GM23338 (cell line): ENCODE data around the gene STAMBPL1.

Source experiments
- CREB1 ChIP-seq: fragments of 250-450 bp; sonication (Bioruptor Pico); IDR thresholded peaks from 2 replicates; pipeline ENCODE4 v1.5.0; 2020; ENCODE audit warnings: low read depth, mild to moderate bottlenecking, moderate library complexity
- CTCF ChIP-seq, 2 experiments: fragments of 200-600 bp in 1 of 2; sonication (generic) in 1 of 2; conservative IDR thresholded peaks; 2 replicates each; pipeline versions ENCODE4 v1.5.1 to v1.6.1; 2016 to 2017; ENCODE audit warnings: antibody characterized with exemption in 2 of 2, low read depth in 2 of 2, mild to moderate bottlenecking in 2 of 2, moderate library complexity in 1 of 2
- ETS1 ChIP-seq: IDR thresholded peaks from 2 replicates; pipeline ENCODE4 v1.6.1; 2016; ENCODE audit warnings: antibody characterized with exemption
- EZH2 ChIP-seq: fragments of 200-600 bp; sonication (generic); IDR thresholded peaks from one replicate; pipeline ENCODE4 v1.8.0; 2017; ENCODE audit warnings: antibody characterized with exemption, mild to moderate bottlenecking, low read depth; ENCODE audit not compliant: unreplicated experiment
- EZH2phosphoT487 ChIP-seq: fragments of 200-600 bp; sonication (generic); IDR thresholded peaks from one replicate; pipeline ENCODE4 v1.8.1; 2018; ENCODE audit warnings: antibody characterized with exemption; ENCODE audit not compliant: unreplicated experiment
- JUNB ChIP-seq: IDR thresholded peaks from one replicate; pipeline ENCODE4 v1.6.1; 2016; ENCODE audit warnings: antibody characterized with exemption; ENCODE audit not compliant: unreplicated experiment
- NANOG ChIP-seq: IDR thresholded peaks from 2 replicates; pipeline ENCODE4 v1.6.1; 2016; ENCODE audit warnings: antibody characterized with exemption, borderline replicate concordance
- POLR2AphosphoS5 ChIP-seq: IDR thresholded peaks from 2 replicates; pipeline ENCODE4 v1.6.1; 2016; ENCODE audit warnings: antibody characterized with exemption, low read depth
- REST ChIP-seq: IDR thresholded peaks from one replicate; pipeline ENCODE4 v1.6.1; 2018; ENCODE audit warnings: antibody characterized with exemption; ENCODE audit not compliant: unreplicated experiment
- STAT1 ChIP-seq: IDR thresholded peaks from one replicate; pipeline ENCODE4 v1.6.1; 2016; ENCODE audit warnings: antibody characterized with exemption; ENCODE audit not compliant: unreplicated experiment
- ZNF114 ChIP-seq: fragments of 250-450 bp; sonication (Bioruptor Pico); IDR thresholded peaks from 2 replicates; pipeline ENCODE4 v1.5.0; 2020; ENCODE audit warnings: mild to moderate bottlenecking, moderate library complexity
- ZNF331 ChIP-seq: fragments of 250-450 bp; sonication (Bioruptor Pico); IDR thresholded peaks from 2 replicates; pipeline ENCODE4 v1.5.0; 2020; ENCODE audit warnings: low read depth, mild to moderate bottlenecking, moderate library complexity
- ZNF462 ChIP-seq: fragments of 250-450 bp; sonication (Bioruptor Pico); IDR thresholded peaks from 2 replicates; pipeline ENCODE4 v1.5.0; 2020; ENCODE audit warnings: mild to moderate bottlenecking, moderate library complexity

- TF ChIP-seq CTCF (conservative IDR thresholded peaks at IDR 0.05; ENCODE audit: low read depth in 2 of 2) (no peak), CREB1 (CRISPR knock-in tag) (no peak), ZNF114 (CRISPR knock-in tag) (no peak), REST (no peak), POLR2AphosphoS5 (no peak), EZH2phosphoT487 (no peak), EZH2 (no peak), NANOG (no peak), ETS1 (no peak), STAT1 (no peak), ZNF462 (CRISPR knock-in tag) (no peak), ZNF331 (no peak), JUNB (no peak)
Observed at GRCh38 chr10:88913788-88914187, 33.7 kb downstream of the STAMBPL1 start.
